ENCODE results near the gene NEDD8. TPM values are rescaled to one million over a fixed set of nuclear protein-coding genes. Genes with fewer than 3 reads are reported as not detected.

Gene NEDD8
- polyA plus RNA-seq, 3 donors: 253 to 284 (median 266) TPM

Other genes with a start within 250 kb of the NEDD8 start
- gene DHRS4L2, start 243.4 kb downstream of the NEDD8 start, polyA plus RNA-seq (ENCODE audit: insufficient read length in 3 of 3): 10 to 100 TPM; 30.8 to 43.1 (median 37.2) TPM
- gene CARMIL3, start 180.4 kb downstream of the NEDD8 start, polyA plus RNA-seq (ENCODE audit: insufficient read length in 3 of 3): 1 to 10 TPM; 1.0 to 2.0 (median 1.4) TPM
- gene CPNE6, start 160.8 kb downstream of the NEDD8 start, polyA plus RNA-seq (ENCODE audit: insufficient read length in 3 of 3): not detected
- gene PCK2, start 138.1 kb downstream of the NEDD8 start, polyA plus RNA-seq (ENCODE audit: insufficient read length in 3 of 3): 10 to 100 TPM; 25.5 to 32.6 (median 27.3) TPM
- gene DCAF11, start 117.6 kb downstream of the NEDD8 start, polyA plus RNA-seq (ENCODE audit: insufficient read length in 3 of 3): 10 to 100 TPM; 75.4 to 83.3 (median 77.3) TPM
- 1 to 10 TPM; 1.8 to 3.7 (median 2.9) TPM for gene NRL, start 117.4 kb downstream of the NEDD8 start, polyA plus RNA-seq (ENCODE audit: insufficient read length in 3 of 3)
- under 1 TPM; 0.68 to 0.86 (median 0.79) TPM for gene FITM1, start 101.7 kb downstream of the NEDD8 start, polyA plus RNA-seq (ENCODE audit: insufficient read length in 3 of 3)
- gene PSME1, start 96.2 kb downstream of the NEDD8 start, polyA plus RNA-seq (ENCODE audit: insufficient read length in 3 of 3): 100 to 1,000 TPM; 216 to 231 (median 224) TPM
- gene EMC9, start 90.8 kb downstream of the NEDD8 start, polyA plus RNA-seq (ENCODE audit: insufficient read length in 3 of 3): 10 to 100 TPM; 11.9 to 20.1 (median 15.3) TPM
- 100 to 1,000 TPM; 165 to 179 (median 171) TPM for gene PSME2, start 85.8 kb downstream of the NEDD8 start, polyA plus RNA-seq (ENCODE audit: insufficient read length in 3 of 3)
- 10 to 100 TPM; 41.5 to 46.9 (median 43.4) TPM for gene RNF31, start 84.9 kb downstream of the NEDD8 start, polyA plus RNA-seq (ENCODE audit: insufficient read length in 3 of 3)
- gene IRF9, start 71.1 kb downstream of the NEDD8 start, polyA plus RNA-seq (ENCODE audit: insufficient read length in 3 of 3): 10 to 100 TPM; 56.8 to 60.1 (median 57.5) TPM
- 10 to 100 TPM; 47.5 to 51.6 (median 50.0) TPM for gene REC8, start 60.3 kb downstream of the NEDD8 start, polyA plus RNA-seq (ENCODE audit: insufficient read length in 3 of 3)
- 10 to 100 TPM; 31.4 to 35.6 (median 33.1) TPM for gene IPO4, start 43.6 kb downstream of the NEDD8 start, polyA plus RNA-seq (ENCODE audit: insufficient read length in 3 of 3)
- 10 to 100 TPM; 36.9 to 40.9 (median 39.0) TPM for gene TM9SF1, start 36.9 kb downstream of the NEDD8 start, polyA plus RNA-seq (ENCODE audit: insufficient read length in 3 of 3)
- gene TSSK4, start 26.7 kb downstream of the NEDD8 start, polyA plus RNA-seq (ENCODE audit: insufficient read length in 3 of 3): 1 to 10 TPM; 3.2 to 4.1 (median 4.0) TPM
- 10 to 100 TPM; 50.7 to 61.2 (median 55.7) TPM for gene CHMP4A, start 18.9 kb downstream of the NEDD8 start, polyA plus RNA-seq (ENCODE audit: insufficient read length in 3 of 3)
- gene MDP1, start 16.3 kb downstream of the NEDD8 start, polyA plus RNA-seq (ENCODE audit: insufficient read length in 3 of 3): 10 to 100 TPM; 10.2 to 12.9 (median 12.5) TPM
- gene GMPR2, start 562 bp upstream of the NEDD8 start, polyA plus RNA-seq (ENCODE audit: insufficient read length in 3 of 3): 100 to 1,000 TPM; 105 to 133 (median 125) TPM
- 10 to 100 TPM; 64.3 to 71.3 (median 67.3) TPM for gene TINF2, start 10.3 kb upstream of the NEDD8 start, polyA plus RNA-seq (ENCODE audit: insufficient read length in 3 of 3)
- 1 to 10 TPM; 1.2 to 1.9 (median 1.2) TPM for gene TGM1, start 30.8 kb upstream of the NEDD8 start, polyA plus RNA-seq (ENCODE audit: insufficient read length in 3 of 3)
- gene RABGGTA, start 39.2 kb upstream of the NEDD8 start, polyA plus RNA-seq (ENCODE audit: insufficient read length in 3 of 3): 10 to 100 TPM; 18.2 to 19.0 (median 18.5) TPM
- 10 to 100 TPM; 38.6 to 45.5 (median 42.6) TPM for gene DHRS1, start 67.4 kb upstream of the NEDD8 start, polyA plus RNA-seq (ENCODE audit: insufficient read length in 3 of 3)
- 10 to 100 TPM; 26.2 to 26.6 (median 26.4) TPM for gene NOP9, start 67.5 kb upstream of the NEDD8 start, polyA plus RNA-seq (ENCODE audit: insufficient read length in 3 of 3)
- 10 to 100 TPM; 28.5 to 29.4 (median 28.9) TPM for gene CIDEB, start 75.6 kb upstream of the NEDD8 start, polyA plus RNA-seq (ENCODE audit: insufficient read length in 3 of 3)
- gene LTB4R2, start 77.8 kb upstream of the NEDD8 start, polyA plus RNA-seq (ENCODE audit: insufficient read length in 3 of 3): 1 to 10 TPM; 1.8 to 2.2 (median 1.9) TPM
- 1 to 10 TPM; 2.4 to 2.9 (median 2.9) TPM for gene LTB4R, start 79.1 kb upstream of the NEDD8 start, polyA plus RNA-seq (ENCODE audit: insufficient read length in 3 of 3)
- 10 to 100 TPM; 12.8 to 23.7 (median 17.2) TPM for gene ADCY4, start 102.7 kb upstream of the NEDD8 start, polyA plus RNA-seq (ENCODE audit: insufficient read length in 3 of 3)
- 1 to 10 TPM; 2.3 to 3.6 (median 3.1) TPM for gene RIPK3, start 107.6 kb upstream of the NEDD8 start, polyA plus RNA-seq (ENCODE audit: insufficient read length in 3 of 3)
- 10 to 100 TPM; 45.0 to 50.5 (median 49.7) TPM for gene NFATC4, start 135.8 kb upstream of the NEDD8 start, polyA plus RNA-seq (ENCODE audit: insufficient read length in 3 of 3)
- 10 to 100 TPM; 40.3 to 47.7 (median 40.4) TPM for gene NYNRIN, start 166.6 kb upstream of the NEDD8 start, polyA plus RNA-seq (ENCODE audit: insufficient read length in 3 of 3)
- gene CBLN3, start 197.3 kb upstream of the NEDD8 start, polyA plus RNA-seq (ENCODE audit: insufficient read length in 3 of 3): 1 to 10 TPM; 2.2 to 3.0 (median 2.6) TPM
- gene KHNYN, start 197.6 kb upstream of the NEDD8 start, polyA plus RNA-seq (ENCODE audit: insufficient read length in 3 of 3): 10 to 100 TPM; 41.0 to 42.4 (median 41.1) TPM
- 10 to 100 TPM; 49.7 to 54.8 (median 51.9) TPM for gene SDR39U1, start 210.4 kb upstream of the NEDD8 start, polyA plus RNA-seq (ENCODE audit: insufficient read length in 3 of 3)

Measured in right renal cortex interstitium (tissue), 3 donors.